Right hindlimb (tissue), 1 donor: ENCODE results near the gene UNC5CL.

ENCODE experiments used
- DNase-seq: peaks from one replicate; pipeline ENCODE4 v3.0.0-alpha.2; 2018

The UNC5CL gene

DNA sequence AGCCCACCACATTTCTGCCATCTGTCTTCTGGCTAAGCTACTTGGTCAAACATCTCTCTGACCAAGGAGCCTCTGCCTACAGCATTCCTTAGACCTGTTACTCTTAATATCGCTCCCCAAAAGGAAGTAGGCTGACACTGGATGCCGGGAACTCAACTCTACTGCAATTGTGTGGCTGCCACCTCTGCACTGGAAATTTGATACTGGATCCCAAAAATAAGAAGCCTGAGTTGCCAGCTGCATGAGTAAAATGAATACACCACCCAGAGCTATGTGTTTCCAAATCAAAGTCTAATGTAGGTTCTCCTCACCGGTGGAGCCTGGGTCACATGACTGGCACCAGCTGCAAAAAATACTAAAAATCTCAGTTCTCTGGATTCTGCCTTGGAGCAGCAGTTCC lies 36.9 kb downstream of the UNC5CL start:
- no peak for DNase-seq

DNA sequence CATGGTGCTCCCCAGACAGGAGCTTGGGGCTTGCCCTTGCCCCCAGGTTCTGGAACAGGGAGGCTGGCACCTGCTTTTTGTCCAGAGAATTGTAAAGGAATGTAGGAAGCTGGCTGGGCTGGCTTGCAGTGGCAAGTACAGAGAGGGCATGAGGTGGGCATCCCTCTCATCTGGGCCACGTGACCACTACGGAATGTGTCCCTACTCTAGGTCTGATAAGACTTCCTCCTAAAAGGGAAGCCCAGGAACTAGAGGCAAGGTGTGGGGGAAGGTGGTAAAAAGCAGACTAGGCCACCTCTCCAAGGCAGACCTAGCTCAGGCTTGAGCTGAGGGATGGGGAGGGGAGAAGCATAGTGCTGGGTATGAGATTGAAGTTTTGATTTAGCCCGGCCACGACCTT lies 38.8 kb downstream of the UNC5CL start:
- DNase-seq: no peak

DNA sequence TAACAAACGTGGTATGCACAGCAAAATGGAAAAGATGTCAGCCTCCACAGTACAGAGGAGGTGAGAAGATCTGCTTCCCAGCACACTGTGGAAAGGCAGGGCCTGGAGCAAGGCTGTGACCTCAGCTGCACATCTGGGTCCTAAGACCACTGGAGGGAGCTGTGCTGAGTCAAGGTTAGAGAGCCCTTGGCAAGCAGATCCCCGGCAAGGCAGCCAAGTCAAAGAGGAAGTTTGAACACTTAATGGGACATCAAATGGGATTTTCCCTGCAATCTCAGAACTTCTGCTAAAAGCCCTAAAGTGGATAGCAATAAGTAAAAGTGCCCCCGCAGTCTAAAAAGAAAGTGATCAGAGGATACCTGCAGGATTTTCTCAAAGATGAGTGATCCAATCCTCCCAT lies 39.5 kb downstream of the UNC5CL start:
- peak; percentile 69 for DNase-seq

DNA sequence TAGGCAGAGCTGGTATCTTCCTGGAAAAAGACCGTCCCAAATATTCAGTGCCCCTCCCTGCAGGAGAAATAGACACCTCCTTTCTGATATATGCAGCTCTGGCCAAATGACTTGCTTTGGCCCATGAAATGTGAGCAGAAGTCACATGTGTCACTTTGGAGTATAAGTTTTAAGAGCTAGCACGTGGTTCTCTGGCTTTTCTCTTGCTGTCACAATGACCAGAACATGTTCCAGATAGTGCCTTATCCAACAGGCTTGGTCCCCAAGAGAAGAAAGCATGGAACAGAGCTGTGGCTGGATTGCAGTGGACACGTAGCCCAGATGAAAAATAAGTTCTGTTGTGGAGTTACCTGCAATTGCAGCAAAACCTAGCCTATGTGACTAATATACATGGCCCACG lies 40.4 kb downstream of the UNC5CL start:
- no peak for DNase-seq

DNA sequence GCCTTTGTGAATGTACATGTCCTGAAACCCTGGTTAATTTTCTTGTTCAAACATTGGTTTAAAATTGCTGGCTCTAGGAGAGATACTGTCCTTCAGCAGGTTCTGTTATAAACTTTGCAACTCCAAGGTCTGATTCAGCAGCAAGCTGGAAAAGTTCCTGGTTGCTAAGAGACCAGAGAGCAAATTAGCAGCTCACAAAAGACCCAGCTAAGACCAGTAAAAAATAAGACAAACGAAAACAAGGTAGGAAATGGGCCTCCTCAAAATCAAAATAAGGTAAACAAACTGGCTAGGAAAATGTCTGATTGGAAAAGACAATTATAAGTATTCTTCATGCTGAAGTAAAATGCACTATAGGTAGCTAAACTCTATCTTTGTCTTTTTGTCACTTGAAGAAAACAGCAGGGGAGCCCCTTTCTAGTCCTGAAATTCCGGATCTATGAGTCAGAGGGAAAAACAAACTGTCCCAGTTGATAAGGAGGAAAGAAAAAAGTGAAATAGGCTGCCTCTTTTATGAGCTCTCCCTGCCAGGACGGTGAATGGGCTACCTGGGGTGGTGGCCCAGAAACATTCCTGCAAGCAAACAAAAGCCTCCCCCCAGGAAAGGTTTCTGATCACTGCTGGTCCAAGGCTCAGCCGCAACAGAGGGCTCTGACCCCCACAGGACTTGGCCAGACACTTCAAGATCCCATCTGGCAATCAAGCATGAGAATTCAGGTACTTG lies 41.6 kb downstream of the UNC5CL start:
- DNase-seq: peak; percentile 35

DNA sequence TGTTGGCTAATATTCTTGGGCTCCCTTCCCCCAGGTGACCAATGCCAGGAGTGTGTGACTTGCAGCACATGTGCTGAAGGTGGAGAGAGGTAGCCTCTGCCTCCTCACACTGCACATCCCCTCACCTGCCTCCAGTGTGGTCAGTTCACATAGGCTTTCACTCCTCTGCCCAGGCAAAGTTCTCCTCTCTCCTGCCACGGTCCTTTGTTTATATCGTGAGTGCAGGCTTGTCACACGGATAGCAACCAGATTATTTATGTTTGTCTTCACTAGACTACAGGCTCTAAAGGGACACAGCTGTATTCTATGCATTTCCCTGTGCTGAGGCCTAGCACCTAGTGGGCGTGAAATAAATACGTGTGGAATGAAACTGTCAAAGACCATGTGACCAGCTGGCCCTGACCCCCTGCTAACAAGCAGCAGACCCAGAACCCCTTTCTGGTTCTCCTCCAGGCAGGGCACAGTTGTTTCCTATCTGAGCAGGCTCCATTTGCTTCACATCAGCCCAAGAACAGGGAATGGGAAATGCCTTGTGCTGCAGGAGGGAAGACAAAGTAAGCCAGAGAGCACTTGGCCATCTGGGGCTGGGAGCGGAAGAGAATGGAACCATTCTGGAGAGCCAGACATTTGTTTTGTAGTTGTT lies 42.3 kb downstream of the UNC5CL start:
- peak; percentile 24 for DNase-seq

DNA sequence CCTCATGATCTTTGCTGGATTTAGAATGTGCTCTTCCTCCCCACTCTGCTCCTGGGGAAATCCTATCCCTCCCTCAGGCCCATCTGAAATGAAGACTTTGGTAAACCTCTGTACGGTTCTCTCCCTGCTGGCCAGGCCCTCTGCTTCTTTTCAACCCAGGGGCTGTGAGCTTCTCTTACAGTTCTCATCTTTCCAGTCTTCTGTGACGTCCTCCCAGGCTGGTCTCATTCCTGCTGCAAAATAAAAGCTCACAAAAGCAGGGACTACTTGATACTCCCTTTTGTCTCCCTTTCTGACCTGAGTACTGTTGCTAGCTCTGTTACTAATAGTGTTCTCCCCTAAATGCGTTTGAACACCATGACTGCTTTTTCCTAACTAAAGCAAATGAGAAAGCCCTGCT lies 46.3 kb downstream of the UNC5CL start:
- DNase-seq: no peak

DNA sequence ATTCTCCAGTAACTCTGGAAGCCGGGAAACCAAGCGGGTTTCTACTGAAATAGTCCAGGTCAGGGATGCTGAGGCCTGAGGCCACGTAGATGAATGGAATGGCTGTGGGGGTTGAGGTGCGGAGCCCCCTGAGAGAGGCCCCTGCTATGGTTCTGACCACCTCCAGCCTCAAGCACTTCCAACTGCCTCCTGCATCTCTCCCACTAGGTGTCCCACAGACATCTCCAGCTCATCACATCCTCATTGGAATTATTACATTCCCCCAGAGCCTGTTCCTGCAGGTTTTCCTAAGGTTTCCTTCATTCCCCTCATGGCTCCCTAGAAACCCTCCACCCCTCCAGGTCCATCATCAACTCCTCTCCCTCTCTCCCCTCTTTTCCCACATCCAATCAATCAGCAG lies 48.7 kb downstream of the UNC5CL start:
- no peak for DNase-seq

DNA sequence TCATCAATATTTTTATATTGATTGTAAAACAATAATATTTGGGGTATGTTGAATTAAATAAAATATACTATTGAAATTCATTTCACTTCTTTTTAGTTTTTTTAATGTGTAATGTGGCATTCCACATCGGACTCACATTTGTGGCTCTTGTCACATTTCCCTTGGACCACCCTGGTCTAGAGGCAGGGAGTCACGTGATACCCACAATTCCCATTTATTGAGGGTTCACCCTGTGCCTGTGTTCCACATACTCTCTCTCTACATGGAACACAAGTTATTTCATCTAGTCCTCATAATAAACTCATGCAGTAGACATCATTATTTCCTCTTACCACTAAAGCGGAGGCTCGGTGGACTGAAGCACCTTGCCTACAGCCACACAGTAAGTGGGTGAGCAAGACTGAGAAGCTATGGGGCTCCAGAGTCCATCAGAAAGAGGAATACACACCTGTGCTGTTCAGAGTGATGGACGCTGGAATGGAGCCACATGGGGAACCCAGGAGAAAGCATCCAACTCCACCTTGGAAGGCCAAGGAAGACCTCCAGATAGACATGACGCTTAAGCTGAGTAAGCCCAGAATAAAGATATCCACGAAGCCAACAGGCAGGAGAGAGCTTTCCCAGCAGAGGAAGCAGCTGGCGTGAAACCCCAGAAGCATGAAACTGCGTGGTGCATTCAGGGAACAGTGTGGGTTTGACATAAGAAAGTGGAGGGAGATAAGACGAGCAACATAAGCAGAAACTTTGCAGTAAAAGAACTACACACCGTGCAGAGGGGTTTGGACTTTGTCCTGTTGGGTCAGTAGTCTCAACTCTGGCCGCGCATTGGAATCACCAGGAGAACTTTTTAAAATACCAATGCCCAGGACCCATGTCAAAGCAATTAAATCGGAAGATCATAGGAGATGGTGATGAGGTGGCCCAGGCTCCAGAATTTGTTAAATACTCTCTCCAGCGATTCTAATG lies 49.5 kb downstream of the UNC5CL start:
- no peak for DNase-seq

DNA sequence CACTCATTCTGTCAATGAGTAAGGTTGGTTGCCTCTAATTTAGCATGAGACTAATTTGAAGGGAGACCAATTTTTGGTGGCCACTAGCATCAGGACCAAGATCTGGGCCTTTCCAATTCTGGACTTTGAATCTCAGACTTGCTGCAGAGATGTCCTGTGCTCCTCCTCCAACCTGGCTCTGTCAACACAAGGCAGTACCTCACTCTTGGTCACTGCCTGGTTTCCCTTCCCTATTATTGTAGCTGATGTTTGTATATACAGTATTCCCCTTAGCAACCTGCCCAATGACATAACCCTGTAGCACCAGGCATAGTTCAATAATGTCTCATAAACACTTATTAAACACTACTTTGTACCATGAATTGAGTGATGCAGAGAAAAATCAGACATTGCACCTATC lies 50.4 kb downstream of the UNC5CL start:
- no peak for DNase-seq

DNA sequence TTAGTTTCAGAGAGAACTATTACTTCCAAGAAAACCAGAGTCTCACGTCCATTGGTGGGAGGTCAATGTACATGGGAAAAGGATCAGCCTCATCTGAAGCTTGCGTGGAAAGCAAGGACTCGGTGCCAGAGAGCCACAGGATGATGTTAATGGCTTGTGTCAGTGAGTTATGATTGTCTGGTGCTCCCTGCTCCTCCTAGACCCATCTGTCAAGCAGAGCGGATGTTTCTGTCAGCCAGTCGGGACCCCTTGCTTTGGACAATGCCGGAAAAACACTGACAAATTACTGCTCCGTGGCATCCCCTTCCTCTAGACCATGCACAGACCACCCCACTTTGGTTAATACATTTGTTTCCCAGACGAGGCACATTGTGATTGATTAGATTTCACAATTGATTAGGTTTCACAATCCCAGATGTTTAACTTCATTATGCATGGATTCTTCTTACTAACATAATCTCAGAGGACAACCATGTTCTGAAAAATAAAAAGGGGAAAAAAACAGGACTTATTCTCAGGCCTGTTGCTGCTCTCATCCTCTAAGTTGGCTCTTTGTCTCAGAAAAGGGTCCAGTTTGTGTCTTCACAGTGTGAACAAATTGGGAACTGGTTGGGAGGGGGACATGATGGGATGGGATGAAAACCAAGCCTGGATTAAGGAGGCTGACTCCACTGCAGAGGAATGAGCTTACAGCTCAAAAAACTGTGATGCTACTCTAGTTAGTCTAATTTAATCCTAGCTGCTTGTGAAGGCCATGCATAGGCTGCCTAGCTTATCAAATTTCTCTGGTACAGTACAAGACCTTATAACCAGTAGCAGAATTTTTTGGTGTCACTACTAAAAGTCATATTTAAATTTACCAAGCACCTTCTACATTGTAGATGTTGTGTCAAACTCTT lies 51.9 kb downstream of the UNC5CL start:
- peak; percentile 40 for DNase-seq

DNA sequence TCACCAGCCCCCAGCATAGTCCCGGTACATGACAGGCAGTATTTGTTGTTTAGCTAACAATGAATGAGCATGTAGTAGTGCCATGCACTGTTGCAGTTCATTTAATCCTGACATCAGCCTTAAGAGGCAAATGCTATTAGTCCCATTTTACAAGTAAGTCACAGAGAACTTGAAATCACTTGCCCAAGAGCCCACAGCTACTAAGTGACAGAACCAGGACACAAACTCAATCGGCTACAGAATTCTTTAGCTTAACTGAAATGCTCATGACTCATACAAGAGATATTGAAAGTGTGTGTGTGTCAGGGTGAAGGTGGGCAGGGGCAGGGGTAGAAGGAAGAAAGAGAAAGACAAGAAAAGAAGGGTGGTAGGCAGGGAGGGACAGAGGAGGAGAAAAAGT lies 52.7 kb downstream of the UNC5CL start:
- DNase-seq: no peak

DNA sequence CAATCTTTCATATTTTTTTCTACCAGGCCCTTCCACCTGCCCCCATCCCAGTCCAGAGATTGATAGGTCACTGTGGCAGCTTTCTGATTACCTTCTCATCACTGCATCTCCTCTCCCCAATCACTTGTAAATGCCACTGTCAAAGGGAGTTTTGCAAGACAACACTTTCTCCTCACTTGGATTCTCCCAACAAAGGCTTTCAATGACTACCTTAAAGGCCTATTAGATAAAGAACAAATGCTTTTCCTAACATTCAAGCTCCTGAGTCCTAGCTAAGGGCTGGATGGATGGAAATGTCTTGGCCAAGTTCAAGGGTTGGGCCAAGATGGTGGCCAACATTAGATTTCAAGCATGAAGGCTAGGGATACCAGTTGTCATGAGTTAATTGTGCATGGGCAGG lies 55.3 kb downstream of the UNC5CL start:
- no peak for DNase-seq

DNA sequence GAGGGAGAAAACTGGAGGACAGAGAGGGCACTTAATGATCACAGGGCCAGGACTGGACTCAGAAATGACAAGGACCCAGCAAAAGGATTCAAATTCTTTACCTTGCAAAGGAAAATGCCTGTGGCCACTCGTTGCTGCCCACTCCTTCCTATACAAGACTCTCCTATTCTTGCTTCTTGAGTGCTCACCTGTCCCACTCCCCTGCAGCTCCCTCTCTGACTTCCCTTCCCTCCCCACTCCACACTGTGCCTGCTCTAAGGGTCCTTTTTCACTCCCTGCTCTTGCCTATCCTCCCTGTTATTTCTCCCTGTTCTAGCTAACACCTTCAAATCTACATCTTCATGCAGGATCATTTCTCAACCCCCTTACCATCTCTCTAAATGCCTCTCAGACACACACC lies 56.1 kb downstream of the UNC5CL start:
- no peak for DNase-seq

DNA sequence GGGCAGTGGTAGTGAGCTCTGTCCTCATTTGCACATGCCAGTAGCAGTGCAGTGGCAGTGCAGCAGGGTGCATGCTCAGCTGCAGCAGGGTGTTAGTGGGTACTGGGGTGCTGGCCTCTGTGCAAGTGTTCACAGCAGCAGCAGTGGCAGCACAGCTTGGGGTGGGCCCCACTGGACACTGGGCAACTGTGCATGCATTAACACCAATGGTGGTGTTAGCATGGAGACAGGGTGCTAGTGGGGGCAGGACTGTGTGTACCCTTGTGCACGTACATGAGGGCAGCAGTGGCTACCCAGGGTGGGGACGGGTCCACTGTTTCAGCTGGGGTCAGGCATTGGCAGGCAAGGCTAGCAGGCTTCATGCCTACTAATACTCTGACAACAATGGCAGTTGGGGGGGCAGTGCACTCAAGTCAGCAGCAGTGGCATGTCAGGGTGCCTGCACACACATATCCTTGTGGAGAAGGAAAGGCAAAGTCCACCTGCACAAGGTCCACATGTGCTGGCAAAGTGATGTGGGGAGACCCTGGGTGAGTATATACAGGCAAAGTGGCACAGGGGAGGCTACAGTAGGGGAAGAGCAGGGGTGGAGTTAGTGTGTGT lies 60.2 kb downstream of the UNC5CL start:
- no peak for DNase-seq

DNA sequence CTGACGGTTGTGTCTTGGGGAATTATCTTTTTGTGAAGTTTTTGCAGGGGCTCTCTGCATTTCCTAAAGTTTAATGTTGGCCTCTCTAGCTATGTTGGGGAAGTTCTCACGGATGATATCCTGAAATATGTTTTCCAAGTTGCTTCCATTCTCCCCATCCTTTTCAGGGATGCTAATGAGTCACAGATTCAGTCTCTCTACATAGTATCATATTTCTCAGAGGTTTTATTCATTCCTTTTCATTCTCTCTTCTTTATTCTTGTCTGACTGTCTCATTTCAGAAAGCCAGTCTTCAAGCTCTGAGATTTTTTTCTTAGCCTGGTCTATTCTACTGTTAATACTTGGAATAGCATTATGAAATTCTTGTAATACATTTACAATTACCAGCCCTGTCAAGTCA lies 61.3 kb downstream of the UNC5CL start:
- no peak for DNase-seq

DNA sequence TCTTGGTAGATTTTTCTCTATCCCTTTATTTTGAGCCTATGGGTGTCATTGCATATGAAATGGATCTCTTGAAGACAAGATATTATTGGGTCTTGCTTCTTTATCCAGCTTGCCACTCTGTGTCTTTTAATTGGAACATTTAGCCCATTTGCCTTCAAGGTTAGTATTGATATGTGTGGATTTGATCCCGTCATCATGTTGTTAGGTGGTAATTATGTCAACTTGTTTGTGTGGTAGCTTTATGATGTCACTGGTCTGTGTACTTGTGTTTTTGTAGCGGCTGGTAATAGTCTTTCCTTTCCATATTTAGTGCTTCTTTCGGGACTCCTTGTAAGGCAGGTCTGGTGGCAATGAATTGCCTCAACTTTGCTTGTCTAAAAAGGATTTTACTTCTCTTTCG lies 61.9 kb downstream of the UNC5CL start:
- no peak for DNase-seq
